Endothelial cell of umbilical vein (primary cell): ENCODE data around the gene FBXW4. TPM values are rescaled to one million over a fixed set of nuclear protein-coding genes. Genes with fewer than 3 reads are reported as not detected.

Experiments
- BruUV-seq: library from RNA; stranded (reverse); fragments of 400-500 nt; replicated peaks from 2 replicates; lab custom pipeline; 2021; lab: Mats Ljungman, UMichigan
- CTCF ChIA-PET: fragments of 300-600, 350-600 bp; sonication (Branson Sonifier 250); formaldehyde crosslinking; loops from one replicate; lab custom pipeline; 2021; ENCODE audit warnings: antibody characterized with exemption, inconsistent platforms; lab: Charles Lee
- POLR2A ChIA-PET: fragments of 300-600, 350-600 bp; sonication (Branson Sonifier 250); formaldehyde crosslinking; loops from one replicate; lab custom pipeline; 2021; ENCODE audit warnings: antibody characterized with exemption, inconsistent platforms; lab: Charles Lee
- DNase-seq: peaks from one replicate; pipeline ENCODE4 v3.0.0-alpha.2; 2011; ENCODE audit warnings: low read depth, low spot score
- FAIRE-seq: peaks from 2 replicates; lab custom pipeline; 2011; peaks lifted over from hg19 to GRCh38; lab: Jason Lieb, UNC
- H2AFZ ChIP-seq: 2 replicates; pipeline ENCODE4 v1.6.0; 2012; ENCODE audit warnings: low read depth, low read length, control low read depth, inconsistent platforms
- H3K27ac ChIP-seq: 2 replicates; pipeline ENCODE4 v1.5.1; 2011; ENCODE audit warnings: low read depth, mild to moderate bottlenecking, control low read depth, low read length, moderate library complexity; ENCODE audit not compliant: insufficient read depth
- H3K27me3 ChIP-seq, 2 experiments: 2 replicates each; pipeline versions ENCODE4 v1.6.0 to v1.6.1; 2011; ENCODE audit warnings: low read length in 2 of 2, mixed read lengths in 1 of 2; ENCODE audit not compliant: control insufficient read depth in 2 of 2, insufficient read depth in 2 of 2
- H3K36me3 ChIP-seq, 2 experiments: 2 replicates in 1 of 2; 3 replicates in 1 of 2; pipeline ENCODE4 v1.5.1; 2011; ENCODE audit warnings: low read length in 2 of 2, mild to moderate bottlenecking in 1 of 2, moderate library complexity in 1 of 2; ENCODE audit not compliant: control insufficient read depth in 2 of 2, insufficient read depth in 2 of 2; ENCODE audit errors: extremely low read depth in 1 of 2
- H3K4me1 ChIP-seq: 3 replicates; pipeline ENCODE4 v1.5.1; 2011; ENCODE audit warnings: mild to moderate bottlenecking, low read length; ENCODE audit not compliant: control insufficient read depth, insufficient read depth; ENCODE audit errors: extremely low read depth
- H3K4me2 ChIP-seq: 2 replicates; pipeline ENCODE4 v1.6.1; 2011; ENCODE audit warnings: low read length, control low read depth, mixed read lengths; ENCODE audit not compliant: insufficient read depth
- H3K4me3 ChIP-seq, 3 experiments: fragments of 200-600 bp in 1 of 3; sonication (generic), shearing (Covaris generic) in 1 of 3; replicated peaks in 1 of 3; 2 replicates each; pipeline ENCODE4 v1.5.1; 2011 to 2016; ENCODE audit warnings: control low read depth in 3 of 3, low read length in 3 of 3, mild to moderate bottlenecking in 2 of 3, inconsistent platforms in 1 of 3, low read depth in 1 of 3, moderate library complexity in 1 of 3; ENCODE audit not compliant: insufficient read depth in 1 of 3
- H3K79me2 ChIP-seq: 2 replicates; pipeline ENCODE4 v1.6.0; 2012; ENCODE audit warnings: low read length, inconsistent platforms; ENCODE audit not compliant: control insufficient read depth, insufficient read depth
- H3K9ac ChIP-seq: replicated peaks from 2 replicates; pipeline ENCODE3; 2011; ENCODE audit warnings: low read length, control low read depth; ENCODE audit not compliant: insufficient read depth; ENCODE audit errors: extremely low read depth
- H3K9me1 ChIP-seq: replicated peaks from 3 replicates; pipeline ENCODE4 v1.6.0; 2011; ENCODE audit warnings: mild to moderate bottlenecking, low read length; ENCODE audit not compliant: control insufficient read depth, insufficient read depth; ENCODE audit errors: extremely low read depth
- H3K9me3 ChIP-seq: replicated peaks from 2 replicates; pipeline ENCODE4 v1.5.1; 2012; ENCODE audit warnings: low read length, inconsistent platforms; ENCODE audit not compliant: control insufficient read depth, insufficient read depth
- H4K20me1 ChIP-seq: replicated peaks from 2 replicates; pipeline ENCODE3; 2011; ENCODE audit warnings: mild to moderate bottlenecking, low read length; ENCODE audit not compliant: control insufficient read depth, insufficient read depth; ENCODE audit errors: extremely low read depth
- CTCF ChIP-seq, 2 donors: IDR thresholded peaks; 1 replicate in 1 of 2; 2 replicates in 1 of 2; pipeline ENCODE4 v1.5.1; 2011; ENCODE audit warnings: low read length in 2 of 2, mild to moderate bottlenecking in 2 of 2, moderate library complexity in 2 of 2, control low read depth in 1 of 2, inconsistent platforms in 1 of 2, low read depth in 1 of 2; ENCODE audit not compliant: insufficient read depth in 1 of 2; ENCODE audit errors: extremely low read depth in 1 of 2
- EZH2 ChIP-seq: IDR thresholded peaks from 2 replicates; pipeline ENCODE4 v1.6.1; 2012; ENCODE audit warnings: borderline replicate concordance, low read depth, mild to moderate bottlenecking, moderate library complexity, low read length, inconsistent platforms; ENCODE audit not compliant: severe bottlenecking
- FOS ChIP-seq: IDR thresholded peaks from 2 replicates; pipeline ENCODE4 v1.6.1; 2011; ENCODE audit warnings: mild to moderate bottlenecking, low read length, moderate library complexity, borderline replicate concordance; ENCODE audit not compliant: insufficient read depth
- GATA2 ChIP-seq: IDR thresholded peaks from 2 replicates; pipeline ENCODE4 v1.7.0; 2011; ENCODE audit warnings: low read depth, mild to moderate bottlenecking, moderate library complexity, mixed read lengths, low read length; ENCODE audit not compliant: insufficient read length, insufficient read depth
- JUN ChIP-seq: IDR thresholded peaks from 2 replicates; pipeline ENCODE4 v1.6.1; 2011; ENCODE audit warnings: borderline replicate concordance, low read depth; ENCODE audit not compliant: insufficient read length, insufficient read depth
- MAX ChIP-seq: IDR thresholded peaks from 2 replicates; pipeline ENCODE4 v1.6.1; 2011; ENCODE audit not compliant: insufficient read depth, insufficient read length
- MYC ChIP-seq: IDR thresholded peaks from one replicate; pipeline ENCODE4 v1.6.1; 2011; ENCODE audit warnings: mild to moderate bottlenecking, low read depth, low read length
- POLR2A ChIP-seq: IDR thresholded peaks from 2 replicates; pipeline ENCODE4 v1.6.1; 2012; ENCODE audit warnings: low read depth, mild to moderate bottlenecking, control low read depth, low read length
- POLR2AphosphoS5 ChIP-seq: IDR thresholded peaks from 2 replicates; pipeline ENCODE4 v1.6.1; 2012; ENCODE audit warnings: low read depth, mild to moderate bottlenecking, control low read depth, low read length, moderate library complexity; ENCODE audit not compliant: insufficient read depth
- dilution Hi-C: fragments of 300-500 bp; cut with MboI; formaldehyde crosslinking; loops from one replicate; pipeline ENCODE4 v1.15.0; 2019; ENCODE audit warnings: low sequenced_read_pairs; ENCODE audit not compliant: extremely low pct_ligation_motif_present
- intact Hi-C: fragments of 100-400 bp; cut with micrococcal nuclease; formaldehyde crosslinking; loops from one replicate; pipeline ENCODE4 v1.10.0; 2022
- polyA plus RNA-seq, 4 experiments: library from polyadenylated mRNA; depleted of rRNA in 3 of 4; stranded (reverse) in 3 of 4; unstranded in 1 of 4; fragments of >200 nt; gene quantifications; 2 replicates each; pipeline versions ENCODE4 v1.2.1 to v1.2.3, GENCODE V29; 2011 to 2012; ENCODE audit warnings: missing spikeins in 1 of 4
- total RNA-seq: library from RNA; stranded (reverse); gene quantifications from 2 replicates; pipeline ENCODE4 v1.2.3, GENCODE V29; 2021

The FBXW4 gene
- total and polyA plus RNA-seq, 2 donors (not counting 3 experiments of a cell fraction or from before 2014, with no cell fraction given): 20.8 to 21.1 TPM

GRCh38 chr10:101617824-101618568 lies 77.0 kb downstream of the FBXW4 start:
- H3K9ac ChIP-seq: no peak overlapping the region
- no TSS peak for BruUV-seq
- no peak overlapping the region for H3K27ac ChIP-seq
- H3K4me3 ChIP-seq: no peak overlapping the region
- intact Hi-C loops (no loop called here), dilution Hi-C loops (no loop called here)
- ChIA-PET CTCF (interaction anchor here (0.9 to 2.1 kb wide), 4 partner anchors 10 to 15 kb away, joined by 3 to 19 read pairs (median 4); no protein-coding TSS in a partner anchor), POLR2A (no interaction called here)
- H3K36me3 ChIP-seq: peaks cover 0 to 4% of the 10 kb centered on the region in 2 experiments
- DNase-seq (no peak), FAIRE-seq (no peak)
- no peak for TF ChIP-seq FOS
- no peak for TF ChIP-seq CTCF (IDR thresholded peaks at IDR 0.05; ENCODE audit: extremely low read depth in 1 of 2, insufficient read depth in 1 of 2, low read depth in 1 of 2, low read length in 2 of 2)
- TF ChIP-seq JUN: no peak
- TF ChIP-seq MYC: no peak
- TF ChIP-seq POLR2AphosphoS5: no peak
- no peak for TF ChIP-seq MAX
- TF ChIP-seq POLR2A: no peak
- no peak for TF ChIP-seq GATA2
- no peak for TF ChIP-seq EZH2
- no peaks in the 10 kb centered on the region for H3K27me3 ChIP-seq
- no peak overlapping the region for H2AFZ ChIP-seq
- H3K9me1 ChIP-seq: no peaks in the 10 kb centered on the region
- H4K20me1 ChIP-seq: no peaks in the 10 kb centered on the region
- no peaks in the 10 kb centered on the region for H3K4me1 ChIP-seq
- H3K9me3 ChIP-seq: no peaks in the 10 kb centered on the region
- H3K4me2 ChIP-seq: no peak overlapping the region
- no peaks in the 10 kb centered on the region for H3K79me2 ChIP-seq
